Hepatocyte (in vitro differentiated cells): ENCODE data around the gene CD99L2. TPM values are rescaled to one million over a fixed set of nuclear protein-coding genes. Genes with fewer than 3 reads are reported as not detected.

ENCODE experiments used
- DNase-seq: peaks from one replicate; pipeline ENCODE4 v3.0.0-alpha.2; 2016; ENCODE audit warnings: low spot score
- H2AFZ ChIP-seq: fragments of 200-600 bp; sonication (generic); 2 replicates; pipeline ENCODE4 v1.6.0; 2016; ENCODE audit warnings: antibody characterized with exemption, mild to moderate bottlenecking
- H3K27ac ChIP-seq: fragments of 200-600 bp; sonication (generic); 2 replicates; pipeline ENCODE4 v1.5.1; 2016; ENCODE audit warnings: mild to moderate bottlenecking
- H3K27me3 ChIP-seq: fragments of 200-600 bp; sonication (generic); 2 replicates; pipeline ENCODE4 v1.6.1; 2016
- H3K36me3 ChIP-seq: fragments of 200-600 bp; sonication (generic); replicated peaks from 2 replicates; pipeline ENCODE4 v1.5.1; 2016; ENCODE audit warnings: low read depth; ENCODE audit not compliant: insufficient read depth
- H3K4me1 ChIP-seq: fragments of 200-600 bp; sonication (generic); 2 replicates; pipeline ENCODE4 v1.5.1; 2016; ENCODE audit warnings: mild to moderate bottlenecking, moderate library complexity; ENCODE audit not compliant: insufficient read depth
- H3K4me2 ChIP-seq: fragments of 200-600 bp; sonication (generic); 2 replicates; pipeline ENCODE4 v1.6.0; 2016
- H3K4me3 ChIP-seq: fragments of 200-600 bp; sonication (generic); 2 replicates; pipeline ENCODE4 v1.5.1; 2016; ENCODE audit warnings: mild to moderate bottlenecking
- H3K79me2 ChIP-seq: fragments of 200-600 bp; sonication (generic); 2 replicates; pipeline ENCODE4 v1.6.0; 2017; ENCODE audit warnings: mild to moderate bottlenecking
- H3K9me2 ChIP-seq: fragments of 200-600 bp; sonication (generic); replicated peaks from 2 replicates; pipeline ENCODE4 v1.6.0; 2017; ENCODE audit warnings: mild to moderate bottlenecking; ENCODE audit not compliant: insufficient read depth
- H3K9me3 ChIP-seq: fragments of 200-600 bp; sonication (generic); 2 replicates; pipeline ENCODE4 v1.5.1; 2016; ENCODE audit warnings: low read depth, mild to moderate bottlenecking
- H4K20me1 ChIP-seq: fragments of 200-600 bp; sonication (generic); 2 replicates; pipeline ENCODE4 v1.6.0; 2016; ENCODE audit warnings: mild to moderate bottlenecking; ENCODE audit not compliant: insufficient read depth, poor library complexity, severe bottlenecking
- EZH2 ChIP-seq: fragments of 200-600 bp; sonication (generic); IDR thresholded peaks from 2 replicates; pipeline ENCODE4 v1.6.1; 2016; ENCODE audit warnings: antibody characterized with exemption, mild to moderate bottlenecking, borderline replicate concordance
- EZH2phosphoT487 ChIP-seq: fragments of 200-600 bp; sonication (generic); IDR thresholded peaks from one replicate; pipeline ENCODE4 v1.6.1; 2018; ENCODE audit warnings: antibody characterized with exemption, mild to moderate bottlenecking, low read depth, moderate library complexity; ENCODE audit not compliant: unreplicated experiment, severe bottlenecking
- WGBS: methylation state at CpG from one replicate; pipeline ENCODE4 v1.1.6; 2016; ENCODE audit warnings: low lambda C conversion rate; ENCODE audit errors: missing lambda C conversion rate; 5-methylcytosine and 5-hydroxymethylcytosine counted together
- polyA plus RNA-seq: library from polyadenylated mRNA; unstranded; fragments of >200 nt; fragmentation: Nextera tagmentation; extraction: Ambion mirVana; gene quantifications from 2 replicates; pipeline ENCODE4 v1.2.1, GENCODE V29; 2016
- total RNA-seq: library from RNA; depleted of rRNA; stranded (reverse); fragments of >200 nt; gene quantifications from 2 replicates; pipeline ENCODE4 v1.2.3, GENCODE V29; 2014
- TF ChIP-seq, protein P1 (sequence below): fragments of 200-600 bp; sonication (generic); IDR thresholded peaks from 2 replicates; pipeline ENCODE4 v1.5.1; 2016; ENCODE audit warnings: antibody characterized with exemption, mild to moderate bottlenecking; ENCODE audit not compliant: poor library complexity

Gene CD99L2
- total and polyA plus RNA-seq, 2 experiments from 2014 or later, result 32.0 to 35.1 TPM

DNA sequence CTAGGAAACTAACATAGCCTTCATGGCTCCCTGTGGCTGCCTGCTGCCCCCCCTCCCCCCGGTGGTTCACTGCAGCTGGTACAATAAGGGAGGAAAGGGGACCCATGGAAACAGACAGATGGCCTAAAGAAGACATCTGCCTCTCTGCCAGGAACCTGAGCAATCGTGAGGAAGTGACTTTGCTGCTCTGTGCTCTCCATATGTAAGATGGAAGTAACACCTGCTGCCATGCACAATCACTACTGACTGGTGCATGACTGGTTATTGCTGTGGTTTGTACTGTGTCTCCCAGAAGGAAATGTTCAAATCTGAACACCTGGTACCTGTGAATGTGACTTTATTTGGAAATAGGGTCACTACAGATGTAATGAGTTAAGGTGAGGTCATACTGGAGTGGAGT is 43.6 kb downstream of the CD99L2 start:
- H2AFZ ChIP-seq, result no peak overlapping the region
- no peak overlapping the region for H3K4me3 ChIP-seq
- H3K36me3 ChIP-seq, result no peaks in the 10 kb centered on the region
- H3K4me2 ChIP-seq, result no peak overlapping the region
- DNase-seq, result no peak
- no peaks in the 10 kb centered on the region for H3K27me3 ChIP-seq
- no peaks in the 10 kb centered on the region for H4K20me1 ChIP-seq
- H3K27ac ChIP-seq, result no peak overlapping the region
- WGBS, result 68% methylated on average over 2 of the region's 2 CpGs
- no peaks in the 10 kb centered on the region for H3K4me1 ChIP-seq
- no peaks in the 10 kb centered on the region for H3K9me2 ChIP-seq
- TF ChIP-seq EZH2phosphoT487 (no peak), EZH2 (no peak)
- TF ChIP-seq, protein P1, sequence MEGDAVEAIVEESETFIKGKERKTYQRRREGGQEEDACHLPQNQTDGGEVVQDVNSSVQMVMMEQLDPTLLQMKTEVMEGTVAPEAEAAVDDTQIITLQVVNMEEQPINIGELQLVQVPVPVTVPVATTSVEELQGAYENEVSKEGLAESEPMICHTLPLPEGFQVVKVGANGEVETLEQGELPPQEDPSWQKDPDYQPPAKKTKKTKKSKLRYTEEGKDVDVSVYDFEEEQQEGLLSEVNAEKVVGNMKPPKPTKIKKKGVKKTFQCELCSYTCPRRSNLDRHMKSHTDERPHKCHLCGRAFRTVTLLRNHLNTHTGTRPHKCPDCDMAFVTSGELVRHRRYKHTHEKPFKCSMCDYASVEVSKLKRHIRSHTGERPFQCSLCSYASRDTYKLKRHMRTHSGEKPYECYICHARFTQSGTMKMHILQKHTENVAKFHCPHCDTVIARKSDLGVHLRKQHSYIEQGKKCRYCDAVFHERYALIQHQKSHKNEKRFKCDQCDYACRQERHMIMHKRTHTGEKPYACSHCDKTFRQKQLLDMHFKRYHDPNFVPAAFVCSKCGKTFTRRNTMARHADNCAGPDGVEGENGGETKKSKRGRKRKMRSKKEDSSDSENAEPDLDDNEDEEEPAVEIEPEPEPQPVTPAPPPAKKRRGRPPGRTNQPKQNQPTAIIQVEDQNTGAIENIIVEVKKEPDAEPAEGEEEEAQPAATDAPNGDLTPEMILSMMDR, result no peak
- H3K79me2 ChIP-seq, result peaks cover 4% of the 10 kb centered on the region
- H3K9me3 ChIP-seq, result peaks cover 5% of the 10 kb centered on the region

DNA sequence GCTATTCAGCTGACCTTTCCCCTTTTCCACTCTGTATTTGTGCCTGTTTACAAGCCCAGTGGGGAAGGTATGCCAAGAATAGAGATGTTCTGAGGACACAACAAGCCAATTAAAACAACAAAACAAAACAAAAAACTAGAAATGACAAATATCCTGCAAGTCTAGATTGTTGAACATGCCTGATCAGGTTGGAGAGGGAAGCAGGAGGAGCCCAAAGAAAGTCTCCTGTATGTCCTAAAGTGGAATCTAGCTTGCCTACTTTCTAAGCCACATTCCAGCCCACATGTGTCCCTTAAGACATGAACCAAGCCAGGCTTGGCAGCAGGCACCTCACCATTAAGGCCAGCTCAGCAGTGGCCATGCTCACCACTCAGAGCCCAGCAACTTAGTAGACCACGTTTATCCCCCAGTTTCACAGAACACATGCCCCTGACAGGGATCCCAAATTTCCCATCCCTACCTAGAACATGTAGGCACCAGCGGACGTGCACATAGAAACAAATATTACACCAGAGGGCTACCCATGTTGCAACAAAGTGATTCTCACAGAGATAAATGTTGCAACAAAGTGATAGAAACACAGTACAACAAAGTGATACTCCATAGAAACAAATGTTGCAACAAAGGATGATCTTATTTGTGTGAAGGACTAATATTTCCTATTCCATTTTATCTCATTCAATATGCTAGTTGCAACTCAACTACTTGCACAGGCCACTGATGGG is 48.3 kb downstream of the CD99L2 start:
- no peak for DNase-seq
- Histone ChIP-seq H3K9me3 (no peaks in the 10 kb centered on the region), H3K36me3 (no peaks in the 10 kb centered on the region), H3K9me2 (no peaks in the 10 kb centered on the region), H3K79me2 (peaks cover 2% of the 10 kb centered on the region), H4K20me1 (no peaks in the 10 kb centered on the region), H2AFZ (no peak overlapping the region), H3K4me1 (no peaks in the 10 kb centered on the region), H3K4me3 (no peak overlapping the region), H3K27ac (no peak overlapping the region), H3K27me3 (no peaks in the 10 kb centered on the region), H3K4me2 (no peak overlapping the region)
- TF ChIP-seq EZH2phosphoT487 (no peak), EZH2 (no peak)
- TF ChIP-seq, protein P1, result no peak
- WGBS, result 85% methylated on average over 3 of the region's 3 CpGs

DNA sequence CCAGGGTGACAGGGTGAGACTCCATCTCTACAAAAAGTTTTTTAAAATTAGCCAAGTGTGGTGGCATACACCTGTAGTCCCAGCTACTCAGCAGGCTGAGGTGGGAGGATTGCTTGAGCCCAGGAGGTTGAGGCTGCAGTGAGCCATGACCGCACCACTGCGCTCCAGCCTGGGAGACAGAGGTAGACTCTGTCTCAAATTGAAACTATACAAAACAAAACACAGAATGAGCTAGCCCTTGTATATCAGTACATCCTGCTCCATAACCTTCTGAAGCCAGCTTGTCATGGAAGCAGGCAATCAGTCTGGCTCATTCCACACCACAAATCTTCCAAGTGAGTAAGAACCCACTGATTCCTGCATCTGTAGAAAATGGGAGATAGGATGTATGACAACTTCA is 49.0 kb downstream of the CD99L2 start:
- Histone ChIP-seq H3K27me3 (no peaks in the 10 kb centered on the region), H3K9me2 (no peaks in the 10 kb centered on the region), H3K27ac (no peak overlapping the region), H4K20me1 (no peaks in the 10 kb centered on the region), H3K79me2 (peaks cover 2% of the 10 kb centered on the region), H2AFZ (no peak overlapping the region), H3K4me1 (no peaks in the 10 kb centered on the region), H3K9me3 (no peaks in the 10 kb centered on the region), H3K36me3 (no peaks in the 10 kb centered on the region), H3K4me3 (no peak overlapping the region), H3K4me2 (no peak overlapping the region)
- WGBS, result 100% methylated on average over 2 of the region's 2 CpGs
- no peak for DNase-seq
- TF ChIP-seq, protein P1, result no peak
- no peak for TF ChIP-seq EZH2
- TF ChIP-seq EZH2phosphoT487, result no peak
